Transverse colon (tissue), 4 donors: ENCODE results near the gene COG5. TPM values are rescaled to one million over a fixed set of nuclear protein-coding genes. Genes with fewer than 3 reads are reported as not detected.

Source experiments
- DNase-seq: peaks from one replicate; pipeline ENCODE4 v3.0.0-alpha.2; 2019
- H3K27ac ChIP-seq, 4 donors: fragments of 200-600 bp; sonication (generic); 2 replicates each; pipeline ENCODE4 v1.5.1; 2016 to 2018; ENCODE audit warnings: inconsistent platforms in 4 of 4
- H3K27me3 ChIP-seq: fragments of 200-600 bp; sonication (generic); 2 replicates; pipeline ENCODE4 v1.5.1; 2017; ENCODE audit warnings: inconsistent platforms
- H3K36me3 ChIP-seq, 4 donors: fragments of 200-600 bp; sonication (generic); 2 replicates each; pipeline ENCODE4 v1.5.1; 2017 to 2019; ENCODE audit warnings: inconsistent platforms in 4 of 4
- H3K4me1 ChIP-seq, 4 donors: fragments of 200-600 bp; sonication (generic); 2 replicates each; pipeline ENCODE4 v1.5.1; 2017 to 2020; ENCODE audit warnings: inconsistent platforms in 4 of 4
- H3K4me3 ChIP-seq, 4 donors: fragments of 200-600 bp; sonication (generic); 1 replicate in 1 of 4; 2 replicates in 3 of 4; pipeline versions ENCODE4 v1.5.1 to v1.6.1; 2017 to 2019; ENCODE audit warnings: inconsistent platforms in 4 of 4
- H3K9me3 ChIP-seq, 2 donors: fragments of 200-600 bp; sonication (generic); 2 replicates each; pipeline ENCODE4 v1.5.1; 2017 to 2019; ENCODE audit warnings: inconsistent platforms in 2 of 2
- EP300 ChIP-seq: sonication (generic); formaldehyde crosslinking; IDR thresholded peaks from one replicate; pipeline ENCODE4 v1.6.1; 2017; ENCODE audit warnings: antibody characterized with exemption, low read depth
- POLR2A ChIP-seq: fragments of 450-650 bp; IDR thresholded peaks from one replicate; pipeline ENCODE4 v1.6.1; 2016; ENCODE audit warnings: antibody characterized with exemption, mild to moderate bottlenecking, moderate library complexity
- POLR2AphosphoS5 ChIP-seq, 3 donors: sonication (generic); formaldehyde crosslinking; IDR thresholded peaks; one replicate each; pipeline ENCODE4 v1.6.1; 2016; ENCODE audit warnings: antibody characterized with exemption in 3 of 3
- WGBS, 2 donors: methylation state at CpG; one replicate each; pipeline ENCODE4 v1.1.5; 2018; ENCODE audit warnings: low coverage in 1 of 2; 5-methylcytosine and 5-hydroxymethylcytosine counted together
- in situ Hi-C, 4 donors: fragments of 200-750 bp; cut with MboI; loops; one replicate each; pipeline versions ENCODE4 v1.15.0 to v1.15.1; 2017; ENCODE audit warnings: low sequenced_read_pairs in 3 of 4, low pct_ligation_motif_present in 1 of 4, low pct_unique_long_range_greater_than_20kb in 1 of 4
- intact Hi-C: fragments of 100-400 bp; cut with DNase I; formaldehyde crosslinking; loops from one replicate; pipeline ENCODE4 v1.15.1; 2023; ENCODE audit warnings: low total_unique reads
- total RNA-seq, 4 donors: library from RNA; depleted of rRNA; stranded (reverse); fragments of >200 nt; gene quantifications; one replicate each; pipeline ENCODE4 v1.1.0, GENCODE V29; 2016
- TF ChIP-seq, protein P1 (sequence below), 5 experiments: fragments of 200-600 bp in 3 of 5; fragments of 450-650 bp in 2 of 5; sonication (generic) in 3 of 5; IDR thresholded peaks; 1 replicate in 2 of 5; 2 replicates in 3 of 5; pipeline ENCODE4 v1.5.1; 2016 to 2017; ENCODE audit warnings: antibody characterized with exemption in 5 of 5, inconsistent platforms in 3 of 5, mild to moderate bottlenecking in 2 of 5, moderate library complexity in 1 of 5

COG5 gene
- total RNA-seq, 4 donors from 2014 or later: 15.7 to 48.2 (median 35.7) TPM

DNA sequence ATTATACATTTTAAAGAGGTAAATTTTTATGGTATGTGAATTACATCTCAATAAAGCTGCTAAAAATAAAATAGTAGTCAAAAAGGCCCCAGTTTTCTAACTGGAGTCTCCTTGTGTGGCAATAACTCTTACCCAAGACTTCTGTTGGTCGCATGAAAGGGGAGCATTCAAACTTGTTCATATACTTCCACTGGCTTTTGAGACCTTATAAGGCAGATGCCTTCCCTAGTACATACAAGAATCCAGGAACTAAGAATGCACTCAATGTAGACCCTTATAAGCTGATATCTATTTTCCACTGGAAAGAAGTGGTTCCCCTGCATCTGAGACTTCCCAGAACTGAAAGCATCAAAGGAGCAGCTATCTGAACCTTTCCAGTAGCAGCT is 29.3 kb upstream of the COG5 start:
- WGBS, 2 donors: 83 to 90% methylated on average over 1 of the region's 1 CpG
- H3K27me3 ChIP-seq: no peaks in the 10 kb centered on the region
- H3K4me3 ChIP-seq: no peak overlapping the region
- H3K27ac ChIP-seq: peak overlapping the region in 3 of 4 donors; percentile 9 to 44 (median 16)
- in situ Hi-C loops (loop anchor here in 1 of 4 donors (25.0 kb wide), 2 partner anchors 269 to 406 kb away; no protein-coding TSS in a partner anchor), intact Hi-C loops (no loop called here)
- H3K36me3 ChIP-seq: peaks cover 0 to 14% (median 4%) of the 10 kb centered on the region in 4 donors
- DNase-seq: no peak
- no peaks in the 10 kb centered on the region for H3K9me3 ChIP-seq
- no peak for TF ChIP-seq EP300
- TF ChIP-seq, protein P1, sequence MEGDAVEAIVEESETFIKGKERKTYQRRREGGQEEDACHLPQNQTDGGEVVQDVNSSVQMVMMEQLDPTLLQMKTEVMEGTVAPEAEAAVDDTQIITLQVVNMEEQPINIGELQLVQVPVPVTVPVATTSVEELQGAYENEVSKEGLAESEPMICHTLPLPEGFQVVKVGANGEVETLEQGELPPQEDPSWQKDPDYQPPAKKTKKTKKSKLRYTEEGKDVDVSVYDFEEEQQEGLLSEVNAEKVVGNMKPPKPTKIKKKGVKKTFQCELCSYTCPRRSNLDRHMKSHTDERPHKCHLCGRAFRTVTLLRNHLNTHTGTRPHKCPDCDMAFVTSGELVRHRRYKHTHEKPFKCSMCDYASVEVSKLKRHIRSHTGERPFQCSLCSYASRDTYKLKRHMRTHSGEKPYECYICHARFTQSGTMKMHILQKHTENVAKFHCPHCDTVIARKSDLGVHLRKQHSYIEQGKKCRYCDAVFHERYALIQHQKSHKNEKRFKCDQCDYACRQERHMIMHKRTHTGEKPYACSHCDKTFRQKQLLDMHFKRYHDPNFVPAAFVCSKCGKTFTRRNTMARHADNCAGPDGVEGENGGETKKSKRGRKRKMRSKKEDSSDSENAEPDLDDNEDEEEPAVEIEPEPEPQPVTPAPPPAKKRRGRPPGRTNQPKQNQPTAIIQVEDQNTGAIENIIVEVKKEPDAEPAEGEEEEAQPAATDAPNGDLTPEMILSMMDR (IDR thresholded peaks at IDR 0.05): no peak
- no peak for TF ChIP-seq POLR2A
- TF ChIP-seq POLR2AphosphoS5 (IDR thresholded peaks at IDR 0.05): no peak
- peaks cover 0 to 9% (median 4%) of the 10 kb centered on the region in 4 donors for H3K4me1 ChIP-seq

DNA sequence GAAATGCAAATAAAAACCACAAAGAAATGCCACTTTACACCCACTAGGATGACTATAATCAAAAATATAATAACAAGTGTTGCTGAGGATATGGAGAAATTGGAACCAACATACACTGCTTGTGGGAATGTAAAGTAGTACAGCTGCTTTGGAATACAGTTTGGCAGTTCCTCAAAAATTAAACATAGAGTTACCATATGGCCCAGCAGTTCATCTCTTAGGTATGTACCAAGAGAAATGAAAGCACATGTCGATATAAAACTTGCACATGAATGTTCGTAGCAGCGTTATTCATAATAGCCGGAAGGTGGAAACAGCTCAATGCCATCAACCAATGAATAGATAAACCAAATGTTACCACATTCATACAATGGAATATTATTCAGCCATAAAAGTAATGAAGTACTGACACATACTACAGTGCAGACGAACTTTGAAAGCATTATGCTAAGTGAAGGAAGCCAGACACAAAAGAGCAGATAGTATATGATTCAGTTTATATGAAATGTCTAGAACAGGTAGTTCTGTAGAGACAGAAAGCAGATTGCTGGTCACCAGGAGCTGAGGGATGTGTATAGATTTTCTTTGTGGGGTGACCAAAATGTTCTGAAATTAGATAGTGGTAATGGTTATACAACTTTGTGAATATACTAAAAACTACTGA is 28.8 kb upstream of the COG5 start:
- H3K27ac ChIP-seq: peak overlapping the region in 3 of 4 donors; percentile 9 to 44 (median 41)
- H3K4me3 ChIP-seq: no peak overlapping the region
- in situ Hi-C loops (loop anchor here in 1 of 4 donors (25.0 kb wide), 2 partner anchors 270 to 405 kb away; no protein-coding TSS in a partner anchor), intact Hi-C loops (no loop called here)
- TF ChIP-seq, protein P1 (IDR thresholded peaks at IDR 0.05): no peak
- TF ChIP-seq POLR2AphosphoS5 (IDR thresholded peaks at IDR 0.05): peak in 1 of 3 donors; percentile 55
- no peaks in the 10 kb centered on the region for H3K9me3 ChIP-seq
- 74 to 87% methylated on average over 5 of the region's 5 CpGs for WGBS, 2 donors
- H3K27me3 ChIP-seq: no peaks in the 10 kb centered on the region
- H3K4me1 ChIP-seq: peaks cover 0 to 9% (median 4%) of the 10 kb centered on the region in 4 donors
- peaks cover 0 to 14% (median 4%) of the 10 kb centered on the region in 4 donors for H3K36me3 ChIP-seq
- DNase-seq: no peak

DNA sequence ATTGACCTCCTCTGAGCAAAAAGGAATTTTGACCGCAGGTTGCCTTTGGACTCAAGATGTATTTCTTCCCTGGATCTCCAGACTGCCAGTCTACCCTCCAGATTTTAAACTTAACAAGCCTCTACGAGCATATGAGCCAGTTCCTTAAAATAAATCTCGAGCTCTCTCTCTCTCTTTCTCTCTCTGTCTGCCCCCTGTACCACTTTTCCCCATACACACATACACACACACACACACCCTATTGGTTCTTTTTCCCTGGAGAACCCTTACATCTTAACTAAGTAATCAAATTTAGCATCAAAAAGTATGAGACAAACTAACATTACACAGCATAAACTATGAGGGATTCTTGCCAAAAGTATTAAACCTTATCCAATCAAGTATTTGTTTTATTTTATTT is 27.7 kb upstream of the COG5 start:
- H3K27ac ChIP-seq: peak overlapping the region in 3 of 4 donors; percentile 22 to 41 (median 27)
- in situ Hi-C loops: loop anchor here in 1 of 4 donors (25.0 kb wide), 2 partner anchors 271 to 404 kb away; no protein-coding TSS in a partner anchor
- peaks cover 0 to 21% (median 4%) of the 10 kb centered on the region in 4 donors for H3K36me3 ChIP-seq
- 77 to 78% methylated on average over 3 of the region's 3 CpGs for WGBS, 2 donors
- no peaks in the 10 kb centered on the region for H3K9me3 ChIP-seq
- DNase-seq: no peak
- TF ChIP-seq POLR2AphosphoS5 (IDR thresholded peaks at IDR 0.05) (no peak), POLR2A (no peak)
- no peaks in the 10 kb centered on the region for H3K27me3 ChIP-seq
- H3K4me3 ChIP-seq: no peak overlapping the region
- H3K4me1 ChIP-seq: peaks cover 0 to 2% (median under 1%) of the 10 kb centered on the region in 4 donors
- intact Hi-C loops: no loop called here

DNA sequence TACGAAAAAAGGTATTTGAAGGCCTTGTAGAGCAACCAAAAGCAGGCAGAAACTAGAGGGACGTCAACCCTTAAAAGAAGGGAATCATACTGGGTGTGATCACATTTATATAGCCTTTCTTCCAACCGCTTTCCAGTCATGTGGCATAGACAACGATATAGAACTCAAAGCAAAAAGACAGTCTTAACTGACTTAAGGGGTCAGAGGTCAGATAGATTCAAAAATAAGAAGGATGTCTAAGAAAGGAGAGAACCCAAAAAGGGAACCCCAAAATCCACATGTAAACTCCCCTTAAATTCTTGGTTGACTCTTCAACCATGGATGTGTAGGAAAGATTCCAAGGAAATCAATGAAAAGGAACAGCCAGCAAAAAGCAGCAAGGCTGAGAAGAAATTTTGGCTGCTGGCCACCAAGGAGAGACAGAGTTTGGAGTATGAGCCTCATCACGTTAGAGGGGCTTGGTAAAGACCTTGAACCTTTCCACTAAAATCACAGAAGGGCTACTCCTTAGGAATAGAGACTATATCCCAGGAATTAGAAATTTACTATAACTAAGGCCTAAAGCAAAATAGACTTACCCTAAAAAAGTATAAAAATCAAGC is 24.9 kb upstream of the COG5 start:
- TF ChIP-seq, protein P1 (IDR thresholded peaks at IDR 0.05): no peak
- TF ChIP-seq POLR2AphosphoS5 (IDR thresholded peaks at IDR 0.05) (no peak), EP300 (no peak), POLR2A (no peak)
- WGBS, 2 donors: 92 to 96% methylated on average over 5 of the region's 5 CpGs
- Histone ChIP-seq H3K27ac (no peak overlapping the region), H3K4me1 (peaks cover 0 to 17% (median 0%) of the 10 kb centered on the region in 4 donors), H3K27me3 (no peaks in the 10 kb centered on the region), H3K4me3 (no peak overlapping the region), H3K36me3 (peaks cover 0 to 7% (median 0%) of the 10 kb centered on the region in 4 donors), H3K9me3 (no peaks in the 10 kb centered on the region)
- in situ Hi-C loops (loop anchor here in 1 of 4 donors (25.0 kb wide), 2 partner anchors 274 to 401 kb away; no protein-coding TSS in a partner anchor), intact Hi-C loops (no loop called here)
- no peak for DNase-seq
